ENCODE data around the gene MTMR10.

- no peak for TF ChIP-seq POLR2A (IDR thresholded peaks at IDR 0.05; ENCODE audit: low read depth, low read length)
- no peak for TF ChIP-seq POLR2AphosphoS5 (IDR thresholded peaks at IDR 0.05; ENCODE audit: low read depth, low read length)
Measured at GRCh38 chr15:30974112-30974511, 17.3 kb downstream of the MTMR10 start.

Measured in GM12891 (cell line).